HL-60 (cell line): Measurements from ENCODE around the gene CREBBP.

Source experiments
- CTCF ChIP-seq: IDR thresholded peaks from one replicate; pipeline ENCODE4 v1.5.1; 2011; ENCODE audit warnings: low read length, control low read depth, inconsistent platforms; ENCODE audit not compliant: insufficient read depth
- GABPA ChIP-seq: IDR thresholded peaks from 2 replicates; pipeline ENCODE4 v1.6.1; 2012; ENCODE audit warnings: low read depth
- POLR2AphosphoS5 ChIP-seq: IDR thresholded peaks from 2 replicates; pipeline ENCODE4 v1.6.1; 2012; ENCODE audit warnings: low read depth

- no peak for TF ChIP-seq CTCF
- no peak for TF ChIP-seq POLR2AphosphoS5
- no peak for TF ChIP-seq GABPA
These were observed 125.7 kb downstream of the CREBBP start for GRCh38 chr16:3754772-3755171.
